Measurements from ENCODE around the gene ACAP2. TPM values are rescaled to one million over a fixed set of nuclear protein-coding genes. Genes with fewer than 3 reads are reported as not detected.
A peak's percentile ranks its signal among the peaks of the same experiment; 100 is the strongest.

The ACAP2 gene
- polyA plus RNA-seq, 1 experiment, result 50.2 TPM

- TF ChIP-seq CTCF (IDR thresholded peaks at IDR 0.05; ENCODE audit: low read depth, low read length), result 0 out of 2 replicates have a peak, but pooled peaks have one; percentile 15
- no peak for DNase-seq (ENCODE audit: low read depth, low spot score)
- CTCF ChIA-PET, result interaction anchor here (1.4 kb wide), 1 partner anchor 556 kb away, joined by 5 read pairs; no protein-coding TSS in a partner anchor
- H3K9me3 ChIP-seq (ENCODE audit: control insufficient read depth, insufficient read depth, low read length), result no peaks in the 10 kb centered on the region; the same call in none of the 2 replicates
- H3K4me3 ChIP-seq (ENCODE audit: low read depth, low read length), result no peak overlapping the region
- no peaks in the 10 kb centered on the region for H3K27me3 ChIP-seq (ENCODE audit: control insufficient read depth, insufficient read depth, low read length)
- peak overlapping the region; percentile 33 for H3K27ac ChIP-seq (ENCODE audit: low read depth, low read length)
- POLR2A ChIA-PET, result no interaction called here
Measured at GRCh38 chr3:195239121-195239520, 203.7 kb downstream of the ACAP2 start.

- POLR2A ChIA-PET, result no interaction called here
- CTCF ChIA-PET, result interaction anchor here (0.6 kb wide), 1 partner anchor 508 kb away, joined by 5 read pairs; no protein-coding TSS in a partner anchor
- H3K27ac ChIP-seq (ENCODE audit: low read depth, low read length), result peak overlapping the region; percentile 33
Measured at GRCh38 chr3:195238586-195239118, 204.2 kb downstream of the ACAP2 start.

GRCh38 chr3:195238081-195238571 is 204.7 kb downstream of the ACAP2 start:
- ChIA-PET POLR2A (no interaction called here), CTCF (interaction anchor here (0.6 kb wide), 1 partner anchor 508 kb away, joined by 5 read pairs; no protein-coding TSS in a partner anchor)
- Histone ChIP-seq H3K9me3 (ENCODE audit: control insufficient read depth, insufficient read depth, low read length) (no peaks in the 10 kb centered on the region; the same call in none of the 2 replicates), H3K4me3 (ENCODE audit: low read depth, low read length) (no peak overlapping the region), H3K27ac (ENCODE audit: low read depth, low read length) (peak overlapping the region; percentile 31), H3K27me3 (ENCODE audit: control insufficient read depth, insufficient read depth, low read length) (no peaks in the 10 kb centered on the region)
- no peak for DNase-seq (ENCODE audit: low read depth, low spot score)
- no peak for TF ChIP-seq CTCF (IDR thresholded peaks at IDR 0.05; ENCODE audit: low read depth, low read length)

More at GRCh38 chr3:195238586-195239118, 204.2 kb downstream of the ACAP2 start:
- Histone ChIP-seq H3K4me3 (ENCODE audit: low read depth, low read length) (no peak overlapping the region), H3K9me3 (ENCODE audit: control insufficient read depth, insufficient read depth, low read length) (no peaks in the 10 kb centered on the region; the same call in none of the 2 replicates), H3K27me3 (ENCODE audit: control insufficient read depth, insufficient read depth, low read length) (no peaks in the 10 kb centered on the region)
- no peak for DNase-seq (ENCODE audit: low read depth, low spot score)
- TF ChIP-seq CTCF (IDR thresholded peaks at IDR 0.05; ENCODE audit: low read depth, low read length), result no peak

GRCh38 chr3:195236801-195237570 is 205.8 kb downstream of the ACAP2 start:
- no peak overlapping the region for H3K27ac ChIP-seq (ENCODE audit: low read depth, low read length)
- POLR2A ChIA-PET, result no interaction called here
- DNase-seq (ENCODE audit: low read depth, low spot score), result no peak
- H3K4me3 ChIP-seq (ENCODE audit: low read depth, low read length), result no peak overlapping the region
- TF ChIP-seq CTCF (IDR thresholded peaks at IDR 0.05; ENCODE audit: low read depth, low read length), result no peak
- H3K27me3 ChIP-seq (ENCODE audit: control insufficient read depth, insufficient read depth, low read length), result no peaks in the 10 kb centered on the region
- CTCF ChIA-PET, result no interaction called here
- H3K9me3 ChIP-seq (ENCODE audit: control insufficient read depth, insufficient read depth, low read length), result no peaks in the 10 kb centered on the region; the same call in none of the 2 replicates

Data from AG04450 (cell line).